Stimulated activated CD8-positive, alpha-beta memory T cell treated with anti-CD3 and anti-CD28 coated beads, Interleukin-4, amount 100 ng/mL, for 1 hour (primary cell): ENCODE data around the gene DFFB.
A peak's percentile ranks its signal among the peaks of the same experiment; 100 is the strongest.
"Not testable (repeated sequence)": the region's sequence is repeated elsewhere in the genome, so short reads cannot be mapped to it uniquely, and the experiment has no call there.

Experiments
- DNase-seq, 2 donors: peaks; one replicate each; pipeline ENCODE4 v3.0.0-alpha.2; 2020; ENCODE audit warnings: low read depth in 2 of 2, low spot score in 1 of 2

The DFFB gene

GRCh38 chr1:3856923-3857790 is at the start of gene DFFB, which contains the start of gene CEP104:
Gene DFFB (plus strand): TSS chr1:3857476. CDS start chr1:3857604, 128 bp downstream.
Gene CEP104 (minus strand): TSS chr1:3857211. CDS start chr1:3852407, 4,804 bp downstream.
- DNase-seq, result peak; percentile 84 to 94

GRCh38 chr1:3807769-3808168 is 49.5 kb upstream of the DFFB start:
- DNase-seq, result no peak

GRCh38 chr1:3809680-3810079 is 47.6 kb upstream of the DFFB start:
- DNase-seq, result no peak

GRCh38 chr1:3810149-3810761 is 47.0 kb upstream of the DFFB start:
- not testable (repeated sequence) for DNase-seq

- no peak for DNase-seq
Observed at GRCh38 chr1:3811595-3811911, 45.7 kb upstream of the DFFB start.

GRCh38 chr1:3814065-3814464 is 43.2 kb upstream of the DFFB start:
- DNase-seq, result no peak

GRCh38 chr1:3814771-3815561 is 42.3 kb upstream of the DFFB start:
- DNase-seq, result no peak

- DNase-seq, result no peak
Observed at GRCh38 chr1:3816331-3817137, 40.7 kb upstream of the DFFB start.

GRCh38 chr1:3817138-3817740 is 40.0 kb upstream of the DFFB start:
- DNase-seq, result no peak

- DNase-seq, result no peak
Observed at GRCh38 chr1:3817821-3818597, 39.3 kb upstream of the DFFB start.

GRCh38 chr1:3819771-3820200 is 37.5 kb upstream of the DFFB start:
- no peak for DNase-seq

GRCh38 chr1:3820316-3820715 is 37.0 kb upstream of the DFFB start:
- DNase-seq, result no peak

- DNase-seq, result no peak
Observed at GRCh38 chr1:3821004-3821403, 36.3 kb upstream of the DFFB start.

GRCh38 chr1:3821447-3821846 is 35.8 kb upstream of the DFFB start:
- DNase-seq, result no peak

GRCh38 chr1:3821908-3822307 is 35.4 kb upstream of the DFFB start:
- no peak for DNase-seq

- no peak for DNase-seq
Observed at GRCh38 chr1:3822421-3822820, 34.9 kb upstream of the DFFB start.

GRCh38 chr1:3824650-3825049 is 32.6 kb upstream of the DFFB start:
- DNase-seq, result no peak

- DNase-seq, result no peak
Observed at GRCh38 chr1:3825356-3825755, 31.9 kb upstream of the DFFB start.

- no peak for DNase-seq
Observed at GRCh38 chr1:3827813-3828307, 29.4 kb upstream of the DFFB start.

- no peak for DNase-seq
Observed at GRCh38 chr1:3828391-3828790, 28.9 kb upstream of the DFFB start.
